Measurements from ENCODE around the gene EP300. TPM values are rescaled to one million over a fixed set of nuclear protein-coding genes. Genes with fewer than 3 reads are reported as not detected.
"Not testable (repeated sequence)": the region's sequence is repeated elsewhere in the genome, so short reads cannot be mapped to it uniquely, and the experiment has no call there.

The EP300 gene
- total and polyA plus RNA-seq, 2 of the 8 experiments (the other 6 are each of a cell fraction or from before 2014, with no cell fraction given) = 39.5 to 109 TPM

DNA sequence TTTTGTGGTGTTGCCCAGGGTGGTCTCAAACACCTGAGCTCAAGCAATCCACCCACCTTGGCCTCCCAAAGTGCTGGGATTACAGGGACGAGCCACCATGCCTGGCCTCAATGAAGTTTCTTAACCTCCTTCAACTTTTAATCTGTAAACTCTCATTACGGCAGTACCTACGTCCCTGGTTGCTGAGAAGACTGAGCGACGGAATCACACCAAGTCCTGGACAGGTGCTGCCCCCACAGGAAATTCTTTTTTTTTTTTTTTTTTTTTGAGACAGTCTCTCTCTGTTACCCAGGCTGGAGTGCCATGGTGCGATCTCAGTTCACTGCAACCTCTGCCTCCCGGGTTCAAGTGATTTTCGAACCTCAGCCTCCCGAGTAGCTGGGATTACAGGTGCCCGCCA is 24.4 kb upstream of the EP300 start:
- H3K4me3 ChIP-seq (ENCODE audit: extremely low read depth in 1 of 4, insufficient read depth in 2 of 4, low read depth in 3 of 4, low read length in 4 of 4); H3K27me3 ChIP-seq (replicated peaks in 1 of 4; ENCODE audit: control insufficient read depth in 3 of 4, extremely low read depth in 1 of 4, insufficient read depth in 3 of 4, low read length in 3 of 4); H3K4me2 ChIP-seq (ENCODE audit: insufficient read depth in 1 of 2, low read depth in 2 of 2, low read length in 2 of 2); H4K5ac ChIP-seq (ENCODE audit: insufficient read length, low read depth, low read length); H2BK15ac ChIP-seq (ENCODE audit: low read length); H2AK5ac ChIP-seq (ENCODE audit: low read depth, low read length); H4K8ac ChIP-seq (ENCODE audit: extremely low read depth, insufficient read depth, low read length); H3K14ac ChIP-seq (ENCODE audit: insufficient read length); H2BK120ac ChIP-seq (replicated peaks; ENCODE audit: low read depth, low read length); H4K20me1 ChIP-seq (replicated peaks in 1 of 2; ENCODE audit: control insufficient read depth in 1 of 2, insufficient read depth in 2 of 2, low read length in 2 of 2); H3K23me2 ChIP-seq (ENCODE audit: low read depth, low read length); H3K36me3 ChIP-seq (ENCODE audit: control insufficient read depth in 2 of 4, insufficient read depth in 4 of 4, low read length in 3 of 4); H2AFZ ChIP-seq (ENCODE audit: low read length); H3K56ac ChIP-seq (replicated peaks; ENCODE audit: insufficient read length, low read depth, low read length); H3K4ac ChIP-seq (replicated peaks; ENCODE audit: insufficient read length, low read depth, low read length); H3K27ac ChIP-seq (ENCODE audit: low read depth, low read length); H4K91ac ChIP-seq (replicated peaks; ENCODE audit: insufficient read length, low read length); H3K23ac ChIP-seq (ENCODE audit: insufficient read length); H3K79me2 ChIP-seq (ENCODE audit: control insufficient read depth in 1 of 2, insufficient read depth in 2 of 2, low read length in 2 of 2); H2BK20ac ChIP-seq (ENCODE audit: low read length); H3K4me1 ChIP-seq (replicated peaks in 1 of 4; ENCODE audit: control insufficient read depth in 3 of 4, insufficient read depth in 4 of 4, low read length in 3 of 4); FAIRE-seq; DNase-seq (ENCODE audit: low read depth in 1 of 2, low spot score in 2 of 2); H2BK12ac ChIP-seq (ENCODE audit: low read depth, low read length); H2BK5ac ChIP-seq (ENCODE audit: low read depth, low read length); H3K79me1 ChIP-seq (ENCODE audit: low read depth, low read length); H3K9ac ChIP-seq (replicated peaks in 1 of 4; ENCODE audit: extremely low read depth in 1 of 4, low read depth in 3 of 4, low read length in 3 of 4); H3K18ac ChIP-seq (ENCODE audit: extremely low read depth, low read length); H3K9me3 ChIP-seq (ENCODE audit: insufficient read depth in 2 of 2, low read depth in 1 of 2, low read length in 1 of 2): not testable (repeated sequence)
- POLR2A ChIA-PET (ENCODE audit: partially characterized antibody) = interaction anchor here (1.0 kb wide), 1 partner anchor 46 kb away, joined by 3 read pairs; no protein-coding TSS in a partner anchor
- WGBS, 2 experiments (ENCODE audit: extremely low coverage in 1 of 2, insufficient coverage in 1 of 2, insufficient read length in 1 of 2, insufficient replicate concordance in 2 of 2, low coverage in 1 of 2, low lambda C conversion rate in 2 of 2, missing lambda C conversion rate in 1 of 2) = 91% methylated on average over 10 of the region's 10 CpGs; no CpG with 5 or more reads in 1 of the 2 experiments
- CTCF ChIA-PET (ENCODE audit: partially characterized antibody) = interaction anchor here (0.7 to 1.0 kb wide), 3 partner anchors 8 to 132 kb away, joined by 3 read pairs; no protein-coding TSS in a partner anchor
- peak in 1 of 2 experiments; percentile 32; a peak in 1 of 4 replicates for TF ChIP-seq RAD21 (IDR thresholded peaks at IDR 0.05 in 1 of 2, conservative IDR thresholded peaks at IDR 0.05 in 1 of 2; ENCODE audit: low read depth in 2 of 2, low read length in 2 of 2)
